Left forelimb (tissue), 1 donor: ENCODE data around the gene CCDC157.

ENCODE experiments used
- DNase-seq: peaks from one replicate; pipeline ENCODE4 v3.0.0-alpha.2; 2018; ENCODE audit warnings: low spot score

CCDC157 gene

GRCh38 chr22:30356449-30357235, at the start of gene CCDC157, which contains the start of gene SF3A1:
TSS of gene CCDC157 (plus strand) at chr22:30357007. CDS start at chr22:30366001, 8,994 bp downstream.
TSS of gene SF3A1 (minus strand) at chr22:30356894. CDS start at chr22:30356792, 102 bp downstream.
- DNase-seq, result peak; percentile 94

DNA sequence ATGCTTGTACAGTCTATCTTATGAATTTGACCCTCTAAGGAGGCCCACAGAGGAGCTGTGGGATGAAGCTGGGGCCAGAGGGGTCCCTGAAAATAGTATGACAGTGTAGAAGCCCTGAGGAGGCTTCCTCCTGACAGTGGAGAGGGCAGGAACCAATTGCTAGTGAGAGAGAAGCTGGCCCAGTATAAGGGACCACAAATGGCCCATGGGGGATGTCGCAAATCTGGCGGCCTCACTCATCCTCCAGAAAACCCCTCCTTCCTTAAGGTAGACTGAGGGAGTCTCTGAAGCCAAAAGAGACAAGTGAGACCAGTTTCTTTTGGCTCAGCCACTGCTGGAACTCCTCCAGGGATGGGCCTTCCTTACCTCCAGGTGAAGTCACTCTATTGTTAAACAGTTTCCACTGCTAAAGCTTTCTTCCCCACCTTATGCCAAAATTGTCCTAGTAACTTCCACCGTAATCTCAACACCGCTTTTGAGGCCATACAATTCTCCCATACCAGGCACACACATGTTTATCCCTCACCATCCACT, 49.7 kb upstream of the CCDC157 start:
- DNase-seq, result no peak

DNA sequence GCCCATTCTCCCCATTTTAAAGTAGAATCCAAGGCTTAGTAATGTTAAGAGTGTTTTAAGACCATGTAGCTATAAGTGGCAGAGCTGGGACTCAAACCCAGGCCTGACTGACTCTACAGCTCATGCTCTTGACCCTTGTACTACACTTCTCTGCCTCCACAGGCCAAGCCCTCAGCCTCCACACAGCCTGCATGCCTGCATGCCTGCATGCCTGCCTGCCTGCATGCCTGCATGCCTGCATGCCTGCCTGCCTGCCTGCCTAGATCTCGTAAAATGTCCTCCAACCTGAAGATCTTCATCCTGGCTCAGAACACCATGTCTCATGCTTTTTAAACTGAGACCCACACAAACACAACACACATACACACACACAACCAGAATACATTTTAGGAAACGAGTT, 48.7 kb upstream of the CCDC157 start:
- DNase-seq, result no peak

DNA sequence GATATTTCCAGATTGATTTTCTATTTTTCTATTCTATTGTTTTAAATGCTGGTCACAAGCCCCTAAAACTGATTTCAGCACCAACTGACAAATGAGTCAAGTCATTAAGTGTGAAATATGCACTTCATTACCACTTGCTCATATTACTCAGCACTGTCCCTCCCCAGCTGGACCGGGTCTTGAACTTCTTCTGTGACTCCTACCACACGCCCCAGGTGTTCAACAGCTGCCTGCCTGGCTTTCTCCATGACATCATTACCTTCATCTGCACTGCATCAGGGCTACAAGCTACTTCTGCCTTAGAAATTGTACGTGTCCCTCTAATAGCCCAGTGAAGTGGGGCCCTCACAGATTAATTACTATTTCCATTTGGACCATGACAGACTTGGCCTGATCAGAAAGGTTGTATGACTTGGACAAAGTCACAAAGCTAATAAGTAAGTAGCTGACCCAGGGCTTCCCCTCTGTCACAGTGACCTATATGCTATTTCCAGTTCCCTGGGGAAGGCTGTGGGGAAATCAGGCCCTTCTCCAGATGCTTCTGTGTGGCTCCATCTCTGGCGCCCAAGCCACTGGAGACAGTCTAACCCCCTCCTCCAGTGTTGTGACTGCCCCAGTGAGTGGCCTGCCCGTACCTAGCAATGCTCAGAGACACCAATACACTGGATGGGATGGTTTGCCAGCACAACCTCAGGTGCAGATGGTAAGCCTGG, 48.1 kb upstream of the CCDC157 start:
- no peak for DNase-seq

DNA sequence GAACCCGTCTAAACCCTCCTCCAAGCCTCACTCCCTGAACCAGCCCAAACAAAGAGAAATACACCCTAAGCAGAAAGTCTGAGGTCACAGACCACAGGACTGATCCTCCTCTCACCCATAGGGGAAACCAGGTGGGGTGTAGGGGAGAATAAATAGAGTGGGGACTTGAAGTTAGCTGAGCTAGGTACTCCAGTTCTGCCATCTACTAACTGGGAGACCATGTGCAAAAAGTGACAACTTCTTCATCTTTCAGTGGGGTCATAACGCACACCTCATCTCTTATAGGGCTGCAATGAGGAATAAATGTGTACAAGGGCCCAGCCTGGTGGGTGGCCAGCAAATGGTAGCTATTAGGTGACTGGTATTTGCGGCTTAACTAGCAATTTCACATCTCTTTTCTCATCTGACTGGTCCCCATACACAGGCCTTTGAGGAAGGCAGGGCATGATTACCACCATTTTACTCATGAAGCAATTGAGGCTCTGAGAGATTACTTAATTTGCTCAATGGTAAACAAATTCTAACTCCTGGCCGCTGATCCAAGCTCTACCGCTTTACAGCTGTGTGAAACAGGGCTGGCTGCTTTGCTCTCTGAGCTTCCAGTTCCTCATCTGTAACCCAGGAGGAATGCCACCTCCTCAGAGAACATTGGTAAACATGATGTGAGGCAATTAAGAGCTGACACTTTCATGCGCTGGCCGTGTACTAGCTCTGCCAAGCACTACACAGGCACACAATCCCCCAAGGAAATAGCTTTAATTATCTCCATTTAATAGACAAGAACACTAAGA, 46.7 kb upstream of the CCDC157 start:
- no peak for DNase-seq

DNA sequence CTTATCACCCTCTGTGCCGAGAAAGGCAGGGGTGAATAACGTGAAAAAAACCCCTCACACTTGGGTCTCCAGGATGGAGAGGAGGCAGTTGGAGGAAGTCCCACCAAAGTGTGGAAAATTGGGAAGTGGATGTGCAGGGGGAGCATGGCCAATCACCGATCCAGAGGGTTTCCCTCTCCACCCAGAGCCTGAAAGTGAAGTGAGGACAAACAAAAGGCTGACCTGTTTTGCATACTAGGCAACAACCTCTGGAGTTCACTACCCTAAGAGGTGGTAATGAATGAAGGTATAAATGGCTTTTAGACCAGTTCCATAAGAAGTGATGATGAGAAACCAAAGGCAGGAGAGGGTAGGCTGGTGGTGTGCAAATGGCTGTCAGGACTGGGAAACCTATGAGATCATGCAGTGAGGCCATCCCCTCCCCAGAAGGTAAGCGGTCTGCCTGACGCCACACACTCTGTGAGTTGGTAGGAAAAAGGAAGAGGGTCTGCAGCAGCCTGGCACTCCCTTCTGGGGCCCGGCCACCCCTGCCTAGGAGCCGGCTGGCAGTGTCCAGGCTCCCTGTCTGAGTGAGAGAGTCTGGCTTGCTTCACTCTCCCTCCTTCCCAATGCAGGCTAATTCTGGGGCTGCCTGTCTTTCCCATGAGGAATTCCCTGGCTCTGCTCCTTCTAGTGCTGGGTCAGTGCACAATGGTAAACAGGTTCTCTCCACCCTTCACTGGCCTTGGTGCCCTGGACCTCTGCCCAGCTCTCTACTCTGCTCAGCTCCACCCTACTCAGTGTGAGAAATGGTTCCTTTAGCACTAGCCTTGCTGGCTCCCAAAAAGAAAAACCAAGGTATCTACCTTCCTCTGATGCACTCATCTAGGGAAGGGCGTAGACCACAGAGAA, 45.7 kb upstream of the CCDC157 start:
- DNase-seq, result no peak

GRCh38 chr22:30312053-30312452, 44.8 kb upstream of the CCDC157 start:
- no peak for DNase-seq

GRCh38 chr22:30313527-30314363, 43.1 kb upstream of the CCDC157 start:
- no peak for DNase-seq

DNA sequence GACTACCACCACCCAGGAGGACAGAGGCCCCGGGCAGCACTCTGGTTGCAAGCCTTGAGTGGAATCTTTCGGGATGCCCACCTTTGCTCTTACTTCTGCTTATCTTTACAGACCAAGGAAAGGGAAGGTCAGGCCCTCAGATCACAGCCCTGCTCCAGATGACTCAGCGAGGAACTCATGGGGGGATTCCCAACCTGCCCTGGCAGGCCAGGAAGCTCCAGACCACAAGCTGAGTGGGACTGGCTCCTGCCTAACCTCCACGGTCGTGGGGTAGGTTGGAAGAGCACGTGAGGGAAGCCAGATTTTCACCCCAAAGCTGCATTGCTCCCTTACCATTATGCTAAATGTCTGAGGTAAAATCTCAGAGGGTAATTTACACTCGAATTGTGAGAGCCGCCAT, 41.9 kb upstream of the CCDC157 start:
- DNase-seq, result no peak

- DNase-seq, result no peak
Measured at GRCh38 chr22:30315962-30316576, 40.7 kb upstream of the CCDC157 start.

- no peak for DNase-seq
Measured at GRCh38 chr22:30317778-30318177, 39.0 kb upstream of the CCDC157 start.

GRCh38 chr22:30318799-30319419, 37.9 kb upstream of the CCDC157 start:
- no peak for DNase-seq

DNA sequence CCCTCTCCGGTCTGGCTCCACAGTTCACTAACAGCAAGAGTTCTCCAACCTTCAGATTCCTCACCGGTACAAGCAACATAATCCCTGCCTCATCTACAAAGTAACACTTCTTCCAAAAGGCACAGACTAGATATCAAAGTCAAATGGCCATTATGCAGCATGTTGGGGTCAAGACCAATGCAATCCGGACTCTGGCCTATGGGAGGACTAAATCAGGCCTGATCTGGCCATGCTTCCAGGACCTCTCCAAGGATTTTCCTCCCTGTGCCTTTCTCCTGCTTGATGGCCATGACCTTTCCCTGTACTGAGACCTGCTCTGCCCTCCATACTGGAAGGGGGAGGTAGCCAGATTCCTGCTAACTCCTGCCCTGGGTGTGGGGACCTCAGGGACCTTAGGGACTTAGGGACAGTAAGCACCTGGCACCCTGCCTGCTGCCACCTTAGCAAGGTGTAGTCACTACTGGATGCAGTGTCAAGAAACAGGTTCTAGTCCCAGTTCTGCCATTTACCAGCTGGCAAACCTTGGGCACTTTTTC, 36.7 kb upstream of the CCDC157 start:
- DNase-seq, result no peak

GRCh38 chr22:30321461-30321860, 35.3 kb upstream of the CCDC157 start:
- no peak for DNase-seq

DNA sequence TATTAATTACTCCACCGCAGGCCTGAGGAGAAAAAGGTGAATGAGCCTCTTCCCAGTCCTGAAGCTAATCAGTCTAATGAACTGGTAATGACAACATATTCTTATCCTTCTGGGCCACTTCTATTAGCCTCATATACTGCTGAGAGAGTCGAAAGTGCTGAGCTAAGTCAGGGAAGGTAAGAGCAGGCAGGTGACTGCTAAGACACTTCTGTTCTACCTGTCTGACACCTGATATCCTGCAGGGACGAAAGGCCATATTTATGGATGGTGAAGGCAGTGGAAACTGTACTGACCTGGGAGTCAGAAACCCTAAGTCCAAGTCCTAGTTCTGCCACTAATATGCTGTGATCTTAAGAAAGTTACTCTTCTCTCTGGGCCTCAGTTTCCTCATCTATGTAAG, 33.6 kb upstream of the CCDC157 start:
- DNase-seq, result no peak

DNA sequence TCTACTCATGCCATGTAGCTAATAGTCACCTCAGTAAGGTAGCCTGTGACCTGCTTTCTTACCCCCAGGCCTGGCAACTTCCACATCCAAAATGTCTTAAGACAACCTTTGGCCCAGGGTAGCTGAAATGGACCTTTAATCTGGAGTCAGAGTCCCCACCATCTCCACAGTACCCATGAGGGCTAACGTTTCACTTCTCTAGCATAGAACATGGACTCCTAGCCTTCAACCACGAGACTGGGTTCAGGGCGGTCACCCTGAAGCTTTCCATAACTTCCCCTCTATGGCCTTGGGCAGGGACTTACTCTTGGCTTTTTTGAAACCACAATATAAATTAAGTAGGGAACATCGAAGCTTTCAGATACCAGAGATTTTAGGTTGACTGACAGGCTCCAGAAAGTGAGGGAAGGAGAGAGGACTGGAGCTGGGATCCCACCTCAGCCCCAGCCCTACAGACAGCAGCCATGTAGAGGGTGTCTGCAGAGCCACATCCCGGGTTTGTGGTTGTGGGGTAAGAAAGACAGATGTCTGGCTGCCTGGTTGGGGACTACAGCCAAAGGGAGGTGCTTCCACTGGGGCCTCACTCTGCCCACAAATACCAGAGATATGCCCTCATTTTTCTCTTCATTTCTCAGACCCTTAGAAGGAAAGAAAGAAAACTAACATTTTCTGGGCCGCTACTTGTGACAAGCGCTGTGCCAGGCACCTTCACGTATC, 32.6 kb upstream of the CCDC157 start:
- no peak for DNase-seq

DNA sequence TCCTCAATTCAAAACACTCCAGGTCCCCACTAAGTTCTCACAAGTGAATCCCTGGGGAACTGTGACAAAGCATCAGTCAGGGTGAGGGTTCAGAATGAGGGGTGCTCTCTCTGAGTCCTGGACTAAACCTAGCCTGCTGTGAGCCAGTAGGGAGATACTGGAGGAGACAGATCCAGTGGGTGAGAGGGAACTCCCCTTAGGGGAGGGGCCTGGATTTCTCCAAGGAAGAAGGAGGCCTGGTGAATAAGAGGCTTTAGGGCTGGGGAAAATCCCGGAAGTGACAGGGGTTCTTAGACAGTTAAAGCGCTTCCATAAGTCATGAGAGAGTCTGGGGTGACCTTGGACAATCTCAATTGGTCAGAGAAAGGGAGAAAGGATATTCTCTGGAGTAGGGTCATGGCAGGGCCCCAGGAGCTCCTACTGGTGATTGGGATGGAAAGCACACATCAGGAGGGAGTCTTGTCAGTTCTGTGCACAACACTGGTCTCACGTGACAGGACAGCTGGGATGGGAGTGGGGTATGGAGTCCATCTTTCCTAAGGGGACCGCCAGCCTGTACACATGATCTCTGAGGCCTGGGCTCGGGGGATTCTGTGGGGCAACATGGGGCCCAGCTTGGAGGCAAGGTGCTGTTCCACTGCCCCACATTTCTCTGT, 31.6 kb upstream of the CCDC157 start:
- DNase-seq, result no peak

GRCh38 chr22:30325724-30326254, 31.0 kb upstream of the CCDC157 start:
- DNase-seq, result no peak
